ENCODE measurements around the gene OPA1. TPM values are rescaled to one million over a fixed set of nuclear protein-coding genes. Genes with fewer than 3 reads are reported as not detected.

The OPA1 gene
- total RNA-seq, 1 donor from 2014 or later: 38.5 TPM

DNA sequence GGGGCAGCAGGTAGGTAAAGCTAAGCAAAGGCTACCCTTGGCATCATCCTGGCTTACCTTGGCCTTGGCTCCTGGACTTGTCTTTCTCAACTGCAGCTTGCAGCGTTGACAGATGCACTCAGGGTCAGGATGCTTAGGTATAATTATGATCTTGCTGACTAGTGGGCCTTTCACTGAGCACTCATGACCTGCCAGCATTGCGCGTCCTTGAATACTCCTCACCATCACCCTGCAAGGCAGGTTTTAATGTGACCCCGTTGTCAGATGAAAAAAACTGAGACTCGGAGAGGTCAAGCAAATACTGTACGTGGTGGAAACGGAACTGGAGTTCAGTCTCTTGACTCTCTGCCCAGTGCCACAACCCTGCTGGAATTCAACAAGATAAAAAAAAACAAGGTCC lies 126.7 kb downstream of the OPA1 start:
- Histone ChIP-seq H3K4me1 (no peaks in the 10 kb centered on the region), H3K36me3 (no peaks in the 10 kb centered on the region), H3K4me3 (no peak overlapping the region), H3K27ac (no peak overlapping the region), H3K27me3 (no peaks in the 10 kb centered on the region), H3K9me3 (no peaks in the 10 kb centered on the region)
- intact Hi-C loops (cut with DNase I): no loop called here
- TF ChIP-seq, protein P1, sequence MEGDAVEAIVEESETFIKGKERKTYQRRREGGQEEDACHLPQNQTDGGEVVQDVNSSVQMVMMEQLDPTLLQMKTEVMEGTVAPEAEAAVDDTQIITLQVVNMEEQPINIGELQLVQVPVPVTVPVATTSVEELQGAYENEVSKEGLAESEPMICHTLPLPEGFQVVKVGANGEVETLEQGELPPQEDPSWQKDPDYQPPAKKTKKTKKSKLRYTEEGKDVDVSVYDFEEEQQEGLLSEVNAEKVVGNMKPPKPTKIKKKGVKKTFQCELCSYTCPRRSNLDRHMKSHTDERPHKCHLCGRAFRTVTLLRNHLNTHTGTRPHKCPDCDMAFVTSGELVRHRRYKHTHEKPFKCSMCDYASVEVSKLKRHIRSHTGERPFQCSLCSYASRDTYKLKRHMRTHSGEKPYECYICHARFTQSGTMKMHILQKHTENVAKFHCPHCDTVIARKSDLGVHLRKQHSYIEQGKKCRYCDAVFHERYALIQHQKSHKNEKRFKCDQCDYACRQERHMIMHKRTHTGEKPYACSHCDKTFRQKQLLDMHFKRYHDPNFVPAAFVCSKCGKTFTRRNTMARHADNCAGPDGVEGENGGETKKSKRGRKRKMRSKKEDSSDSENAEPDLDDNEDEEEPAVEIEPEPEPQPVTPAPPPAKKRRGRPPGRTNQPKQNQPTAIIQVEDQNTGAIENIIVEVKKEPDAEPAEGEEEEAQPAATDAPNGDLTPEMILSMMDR (IDR thresholded peaks at IDR 0.05): no peak
- TF ChIP-seq POLR2A (IDR thresholded peaks at IDR 0.05) (no peak), POLR2AphosphoS5 (IDR thresholded peaks at IDR 0.05; ENCODE audit: insufficient read depth in 1 of 2, low read depth in 1 of 2) (no peak)
- DNase-seq (ENCODE audit: extremely low spot score in 2 of 2): peak in 1 of 2 donors; percentile 77

DNA sequence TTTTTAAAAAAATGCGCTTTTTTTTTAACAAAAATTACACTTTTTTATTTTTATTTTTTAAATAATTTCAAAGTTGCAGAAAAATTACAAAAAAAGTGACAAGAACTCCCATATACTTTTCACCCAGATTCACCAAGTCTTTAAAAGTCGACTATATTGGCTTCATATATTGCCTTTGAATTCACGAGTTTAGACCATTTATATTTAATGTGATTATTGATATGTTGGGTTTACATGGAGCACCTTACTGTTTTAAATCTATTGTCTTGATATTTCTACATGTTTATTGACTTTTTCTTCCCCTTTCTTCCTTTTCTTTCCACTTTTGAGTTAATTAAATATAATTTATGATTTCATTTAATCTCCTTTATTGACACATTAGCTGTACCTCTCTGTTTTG lies 127.2 kb downstream of the OPA1 start:
- intact Hi-C loops (cut with DNase I): no loop called here
- Histone ChIP-seq H3K4me1 (no peaks in the 10 kb centered on the region), H3K4me3 (no peak overlapping the region), H3K27me3 (no peaks in the 10 kb centered on the region), H3K27ac (no peak overlapping the region), H3K9me3 (no peaks in the 10 kb centered on the region), H3K36me3 (no peaks in the 10 kb centered on the region)
- no peak for DNase-seq (ENCODE audit: extremely low spot score in 2 of 2)
- TF ChIP-seq POLR2AphosphoS5 (IDR thresholded peaks at IDR 0.05; ENCODE audit: insufficient read depth in 1 of 2, low read depth in 1 of 2): no peak

DNA sequence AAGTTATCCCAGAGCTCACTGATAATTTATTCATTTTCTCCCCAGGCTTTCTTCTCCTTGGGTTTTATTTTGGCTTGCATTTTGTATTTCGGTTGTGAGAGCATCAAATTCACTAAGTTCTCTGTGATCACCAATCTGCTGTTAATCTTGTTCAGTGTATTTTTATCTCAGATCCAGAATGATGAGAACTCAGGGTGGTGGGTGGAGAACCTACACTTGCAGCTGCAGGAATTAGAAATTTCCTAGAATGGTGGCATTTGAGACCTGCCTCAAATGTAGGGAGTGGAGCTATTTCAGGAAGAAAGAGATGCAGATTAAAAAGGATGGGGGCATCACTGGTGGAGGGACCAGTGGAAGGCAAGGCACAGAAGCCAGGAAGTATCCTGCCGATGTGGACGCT lies 129.6 kb downstream of the OPA1 start:
- H3K36me3 ChIP-seq: no peaks in the 10 kb centered on the region
- TF ChIP-seq POLR2A (IDR thresholded peaks at IDR 0.05) (no peak), POLR2AphosphoS5 (IDR thresholded peaks at IDR 0.05; ENCODE audit: insufficient read depth in 1 of 2, low read depth in 1 of 2) (no peak)
- TF ChIP-seq, protein P1 (IDR thresholded peaks at IDR 0.05): no peak
- no peaks in the 10 kb centered on the region for H3K9me3 ChIP-seq
- H3K4me1 ChIP-seq: no peaks in the 10 kb centered on the region
- H3K27ac ChIP-seq: no peak overlapping the region
- intact Hi-C loops (cut with DNase I): no loop called here
- DNase-seq (ENCODE audit: extremely low spot score in 2 of 2): peak in 1 of 2 donors; percentile 22
- H3K27me3 ChIP-seq: no peaks in the 10 kb centered on the region
- H3K4me3 ChIP-seq: no peak overlapping the region

DNA sequence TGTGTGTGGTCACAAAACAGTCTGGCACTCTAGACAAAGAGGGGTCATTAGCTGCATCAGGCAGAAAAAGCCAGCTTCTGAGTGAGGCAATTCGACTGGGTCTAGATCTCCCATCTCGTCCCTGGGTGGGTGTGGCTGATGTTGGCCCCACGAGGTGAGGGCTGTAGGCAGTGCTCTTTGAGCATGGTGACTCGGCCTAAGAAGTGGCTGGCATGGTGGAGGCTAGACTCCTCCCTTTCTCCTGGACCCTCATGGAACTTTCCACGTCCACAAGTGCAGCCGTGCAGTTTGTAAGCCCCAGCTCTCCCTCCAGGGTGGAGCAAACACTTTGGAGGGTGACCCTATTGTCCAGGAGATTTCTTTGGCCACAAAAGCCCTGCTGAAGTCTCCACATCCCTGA lies 134.1 kb downstream of the OPA1 start:
- no peaks in the 10 kb centered on the region for H3K36me3 ChIP-seq
- intact Hi-C loops (cut with DNase I): no loop called here
- DNase-seq (ENCODE audit: extremely low spot score in 2 of 2): peak in 1 of 2 donors; percentile 60
- H3K27ac ChIP-seq: no peak overlapping the region
- no peaks in the 10 kb centered on the region for H3K9me3 ChIP-seq
- H3K4me1 ChIP-seq: no peaks in the 10 kb centered on the region
- TF ChIP-seq POLR2A (IDR thresholded peaks at IDR 0.05) (no peak), POLR2AphosphoS5 (IDR thresholded peaks at IDR 0.05; ENCODE audit: insufficient read depth in 1 of 2, low read depth in 1 of 2) (no peak)
- TF ChIP-seq, protein P1 (IDR thresholded peaks at IDR 0.05): no peak
- H3K4me3 ChIP-seq: no peak overlapping the region
- H3K27me3 ChIP-seq: no peaks in the 10 kb centered on the region

DNA sequence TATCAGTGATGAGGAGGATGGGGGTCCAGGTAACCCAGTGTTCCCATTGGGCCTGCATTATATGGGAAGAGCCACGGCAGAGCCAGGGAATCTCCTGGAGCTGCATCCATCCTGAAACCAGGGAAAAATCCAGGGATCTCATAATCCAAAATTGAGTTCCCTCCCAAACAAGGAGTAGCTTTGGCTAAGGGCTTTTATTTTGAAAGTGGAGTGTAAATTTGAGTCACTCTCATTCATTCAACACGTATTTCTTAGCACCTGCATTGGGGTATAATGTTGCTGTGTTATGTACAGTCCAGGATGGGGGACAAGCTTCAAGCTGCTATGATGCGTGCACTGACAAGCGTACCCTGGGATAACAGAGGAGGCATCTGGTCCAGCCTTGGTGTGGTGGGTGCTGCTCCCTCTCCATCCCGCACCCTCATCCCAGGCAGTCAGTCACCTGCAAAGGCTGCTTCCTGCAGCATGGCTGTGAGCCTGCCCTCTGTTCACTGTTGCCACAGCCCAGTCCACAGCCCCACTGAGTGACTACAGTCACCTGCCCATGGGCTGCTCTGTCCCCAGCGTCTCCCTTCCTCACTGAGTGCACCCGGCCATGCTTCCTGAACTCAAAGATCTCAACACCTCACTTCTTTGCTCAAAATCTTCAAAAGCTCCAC lies 135.6 kb downstream of the OPA1 start:
- no peaks in the 10 kb centered on the region for H3K36me3 ChIP-seq
- DNase-seq (ENCODE audit: extremely low spot score in 2 of 2): peak in 1 of 2 donors; percentile 64
- TF ChIP-seq, protein P1 (IDR thresholded peaks at IDR 0.05): no peak
- no peak for TF ChIP-seq POLR2AphosphoS5 (IDR thresholded peaks at IDR 0.05; ENCODE audit: insufficient read depth in 1 of 2, low read depth in 1 of 2)
- intact Hi-C loops (cut with DNase I): no loop called here
- no peaks in the 10 kb centered on the region for H3K4me1 ChIP-seq
- H3K27ac ChIP-seq: no peak overlapping the region
- no peaks in the 10 kb centered on the region for H3K27me3 ChIP-seq
- no peaks in the 10 kb centered on the region for H3K9me3 ChIP-seq
- no peak overlapping the region for H3K4me3 ChIP-seq
